A549 (cell line): ENCODE results near the gene MYH11. TPM values are rescaled to one million over a fixed set of nuclear protein-coding genes. Genes with fewer than 3 reads are reported as not detected.

Experiments
- ATAC-seq, 2 experiments: fragments of 200-7000 bp in 1 of 2; fragments of >200 bp in 1 of 2; cut with Nextera tagmentation in 1 of 2; cut with Tn5 transposase in 1 of 2; 3 replicates each; pipeline versions ENCODE4 v1.8.0 to v1.9.1; 2018 to 2020; ENCODE audit warnings: mild to moderate bottlenecking in 1 of 2, moderate library complexity in 1 of 2
- CTCF ChIA-PET: fragments of 300-600 bp; sonication (Branson Sonifier 250); formaldehyde crosslinking; extraction: SDS; loops from one replicate; lab custom pipeline; 2021; ENCODE audit warnings: antibody characterized with exemption, inconsistent platforms; lab: Yijun Ruan, JAX
- POLR2A ChIA-PET: fragments of 350-600 bp; formaldehyde crosslinking; extraction: SDS; loops from one replicate; lab custom pipeline; 2021; ENCODE audit warnings: antibody characterized with exemption, inconsistent platforms; lab: Yijun Ruan, JAX
- DNase-seq, 2 experiments: peaks; one replicate each; pipeline versions ENCODE4 v3.0.0 to v3.0.0-alpha.2; 2011 to 2016; ENCODE audit warnings: low read depth in 1 of 2, low spot score in 1 of 2
- FAIRE-seq: peaks from 2 replicates; lab custom pipeline; 2011; peaks lifted over from hg19 to GRCh38; lab: Jason Lieb, UNC
- H3K27ac ChIP-seq, 2 experiments: fragments of >200 bp; sonication (Bioruptor Twin); formaldehyde crosslinking; 3 replicates each; pipeline ENCODE4 v1.5.1; 2016 to 2017
- H3K4me1 ChIP-seq: fragments of >200 bp; sonication (Bioruptor Twin); formaldehyde crosslinking; 3 replicates; pipeline ENCODE4 v1.6.1; 2016
- H3K4me2 ChIP-seq: fragments of >200 bp; sonication (Bioruptor Twin); formaldehyde crosslinking; 3 replicates; pipeline ENCODE4 v1.6.1; 2016
- H3K4me3 ChIP-seq: fragments of >200 bp; sonication (Bioruptor Twin); formaldehyde crosslinking; 3 replicates; pipeline ENCODE4 v1.5.1; 2016
- H3K9me3 ChIP-seq: fragments of >200 bp; sonication (Bioruptor Twin); formaldehyde crosslinking; 3 replicates; pipeline ENCODE4 v1.6.1; 2016
- CBX2 ChIP-seq: fragments of 200-600 bp; sonication (generic); IDR thresholded peaks from 2 replicates; pipeline ENCODE4 v1.6.1; 2016; ENCODE audit warnings: low read depth, mild to moderate bottlenecking, borderline replicate concordance
- CBX8 ChIP-seq: fragments of 200-600 bp; sonication (generic); IDR thresholded peaks from 2 replicates; pipeline ENCODE4 v1.6.1; 2016
- CEBPB ChIP-seq, 2 experiments: fragments of >200 bp in 1 of 2; sonication (Bioruptor Twin) in 1 of 2; formaldehyde crosslinking in 1 of 2; IDR thresholded peaks; 2 replicates each; pipeline ENCODE4 v1.6.1; 2012 to 2016
- CHD4 ChIP-seq: fragments of 200-600 bp; sonication (generic); IDR thresholded peaks from 2 replicates; pipeline ENCODE4 v1.6.1; 2016; ENCODE audit warnings: antibody characterized with exemption, mild to moderate bottlenecking, borderline replicate concordance
- EHF ChIP-seq: fragments of 250-450 bp; sonication (Bioruptor Pico); IDR thresholded peaks from 2 replicates; pipeline ENCODE4 v1.5.0; 2020; ENCODE audit warnings: mild to moderate bottlenecking
- EHMT2 ChIP-seq: fragments of 200-600 bp; sonication (generic); IDR thresholded peaks from 2 replicates; pipeline ENCODE4 v1.6.1; 2016; ENCODE audit warnings: antibody characterized with exemption, low read depth, mild to moderate bottlenecking, moderate library complexity
- ELK1 ChIP-seq: fragments of 150-350 bp; IDR thresholded peaks from 2 replicates; pipeline ENCODE4 v1.6.1; 2014; ENCODE audit warnings: low read depth, mild to moderate bottlenecking, low read length
- GATA3 ChIP-seq: IDR thresholded peaks from 2 replicates; pipeline ENCODE4 v1.6.1; 2012; ENCODE audit warnings: borderline replicate concordance
- MAFK ChIP-seq: fragments of 450-650 bp; IDR thresholded peaks from 2 replicates; pipeline ENCODE4 v1.6.1; 2014; ENCODE audit not compliant: partially characterized antibody
- MAZ ChIP-seq: fragments of 150-350 bp; IDR thresholded peaks from 2 replicates; pipeline ENCODE4 v1.6.1; 2014; ENCODE audit warnings: antibody characterized with exemption, low read depth, low read length, borderline replicate concordance
- NPAS2 ChIP-seq: fragments of 250-450 bp; sonication (Bioruptor Pico); IDR thresholded peaks from 2 replicates; pipeline ENCODE4 v1.8.0; 2022; ENCODE audit warnings: mild to moderate bottlenecking, moderate library complexity, borderline replicate concordance
- NR3C1 ChIP-seq: fragments of >200 bp; sonication (Bioruptor Twin); formaldehyde crosslinking; IDR thresholded peaks from 3 replicates; pipeline ENCODE4 v1.6.1; 2017
- PHF8 ChIP-seq: fragments of 200-600 bp; sonication (generic); IDR thresholded peaks from 2 replicates; pipeline ENCODE4 v1.6.1; 2016; ENCODE audit warnings: low read depth, mild to moderate bottlenecking, antibody characterized with exemption, moderate library complexity, borderline replicate concordance
- RCOR1 ChIP-seq: fragments of 150-350 bp; IDR thresholded peaks from 2 replicates; pipeline ENCODE4 v1.6.1; 2014; ENCODE audit warnings: antibody characterized with exemption, low read length, low read depth
- RFX5 ChIP-seq: fragments of 450-650 bp; IDR thresholded peaks from 2 replicates; pipeline ENCODE4 v1.7.1; 2014; ENCODE audit warnings: antibody characterized with exemption, mild to moderate bottlenecking, moderate library complexity
- SMC3 ChIP-seq: fragments of >200 bp; sonication (Bioruptor Twin); formaldehyde crosslinking; IDR thresholded peaks from 3 replicates; pipeline ENCODE4 v1.6.1; 2018; ENCODE audit warnings: inconsistent platforms
- SREBF2 ChIP-seq: fragments of 450-650 bp; IDR thresholded peaks from 2 replicates; pipeline ENCODE4 v1.6.1; 2014; ENCODE audit warnings: mild to moderate bottlenecking, moderate library complexity
- USF2 ChIP-seq: fragments of 450-650 bp; IDR thresholded peaks from 2 replicates; pipeline ENCODE4 v1.6.1; 2014; ENCODE audit warnings: antibody characterized with exemption
- ZC3H11A ChIP-seq: fragments of 450-650 bp; IDR thresholded peaks from 2 replicates; pipeline ENCODE4 v1.6.1; 2014; ENCODE audit warnings: antibody characterized with exemption, mild to moderate bottlenecking
- WGBS: methylation state at CpG from one replicate; pipeline ENCODE4 v1.1.6; 2017; ENCODE audit errors: missing lambda C conversion rate; 5-methylcytosine and 5-hydroxymethylcytosine counted together
- polyA plus RNA-seq, 4 experiments: library from polyadenylated mRNA; depleted of rRNA in 3 of 4; stranded (reverse); fragments of >200 nt; fragmentation: RNase III in 1 of 4; extraction: RNeasy Plus Mini Kit Qiagen cat#74134 plus additional on column Dnase treatment in 1 of 4; gene quantifications; 2 replicates in 3 of 4; 3 replicates in 1 of 4; pipeline ENCODE4 v1.2.3, GENCODE V29; 2011 to 2017
- TF ChIP-seq, protein P1 (sequence below): fragments of 250-450 bp; sonication (Bioruptor Pico); IDR thresholded peaks from 2 replicates; pipeline ENCODE4 v1.5.0; 2020; ENCODE audit warnings: low read depth, mild to moderate bottlenecking, moderate library complexity
- TF ChIP-seq, protein P2 (sequence below): fragments of 250-450 bp; sonication (Bioruptor Pico); IDR thresholded peaks from 2 replicates; pipeline ENCODE4 v1.5.0; 2021; ENCODE audit warnings: mild to moderate bottlenecking, moderate library complexity, borderline replicate concordance
- TF ChIP-seq, protein P3 (sequence below): IDR thresholded peaks from 2 replicates; pipeline ENCODE4 v1.6.1; 2012
- TF ChIP-seq, protein P4 (sequence below): fragments of >200 bp; sonication (Bioruptor Twin); formaldehyde crosslinking; IDR thresholded peaks from 2 replicates; pipeline ENCODE4 v1.6.1; 2016
- TF ChIP-seq, protein P5 (sequence below): IDR thresholded peaks from 2 replicates; pipeline ENCODE4 v1.6.1; 2012; ENCODE audit warnings: low read depth, borderline replicate concordance

Gene MYH11
- polyA plus RNA-seq, 2 of the 4 experiments (the other 2 are of a cell fraction) = 0.03 to 0.09 TPM

DNA sequence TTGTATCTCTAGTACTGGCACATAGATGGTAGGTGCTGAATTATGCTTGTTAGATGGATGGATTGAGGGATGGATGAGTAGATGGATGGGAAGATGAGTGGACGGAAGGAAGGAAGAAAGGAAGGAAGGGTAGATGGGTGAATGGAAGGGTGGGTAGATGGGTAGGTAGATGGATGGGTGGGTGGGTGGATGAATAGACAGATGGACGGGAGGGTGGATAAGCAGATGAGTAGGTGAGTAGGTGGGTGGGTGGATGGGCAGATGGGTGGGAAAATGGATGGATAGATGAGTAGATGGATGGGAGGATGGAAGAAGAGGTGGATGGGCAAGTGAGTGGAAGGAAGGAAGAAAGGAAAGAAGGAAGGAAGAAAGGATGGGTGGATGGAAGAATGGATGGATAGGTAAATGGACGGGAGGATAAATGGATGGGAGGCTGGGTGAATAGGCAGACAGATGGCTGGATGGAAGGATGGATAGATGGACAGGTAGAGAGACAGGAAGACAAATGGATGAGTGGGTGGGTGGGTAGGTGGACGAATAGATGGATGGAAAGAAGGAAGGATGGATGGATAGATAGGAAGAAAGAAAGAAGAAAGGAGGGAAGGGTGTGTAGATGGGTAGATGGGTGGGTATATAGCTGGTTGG, 56.9 kb downstream of the MYH11 start:
- Histone ChIP-seq H3K4me2 (no peak overlapping the region), H3K9me3 (peaks cover 13% of the 10 kb centered on the region), H3K4me3 (no peak overlapping the region), H3K4me1 (no peaks in the 10 kb centered on the region), H3K27ac (no peak overlapping the region)
- no peak for FAIRE-seq
- ChIA-PET CTCF (interaction anchor here (0.6 to 1.0 kb wide), 2 partner anchors 13 kb away, joined by 3 read pairs; no protein-coding TSS in a partner anchor), POLR2A (no interaction called here)
- 36% methylated on average over 4 of the region's 4 CpGs for WGBS
- ATAC-seq = no peak
- DNase-seq = no peak
- TF ChIP-seq EHMT2 (no peak), MAZ (no peak), GATA3 (no peak), CBX8 (no peak), USF2 (no peak), CHD4 (no peak), SMC3 (no peak), MAFK (no peak), PHF8 (no peak), RFX5 (no peak), SREBF2 (no peak), ZC3H11A (no peak), NR3C1 (no peak), CBX2 (no peak)
- TF ChIP-seq, protein P1, sequence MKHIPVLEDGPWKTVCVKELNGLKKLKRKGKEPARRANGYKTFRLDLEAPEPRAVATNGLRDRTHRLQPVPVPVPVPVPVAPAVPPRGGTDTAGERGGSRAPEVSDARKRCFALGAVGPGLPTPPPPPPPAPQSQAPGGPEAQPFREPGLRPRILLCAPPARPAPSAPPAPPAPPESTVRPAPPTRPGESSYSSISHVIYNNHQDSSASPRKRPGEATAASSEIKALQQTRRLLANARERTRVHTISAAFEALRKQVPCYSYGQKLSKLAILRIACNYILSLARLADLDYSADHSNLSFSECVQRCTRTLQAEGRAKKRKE (CRISPR knock-in tag) = no peak
- TF ChIP-seq, protein P2, sequence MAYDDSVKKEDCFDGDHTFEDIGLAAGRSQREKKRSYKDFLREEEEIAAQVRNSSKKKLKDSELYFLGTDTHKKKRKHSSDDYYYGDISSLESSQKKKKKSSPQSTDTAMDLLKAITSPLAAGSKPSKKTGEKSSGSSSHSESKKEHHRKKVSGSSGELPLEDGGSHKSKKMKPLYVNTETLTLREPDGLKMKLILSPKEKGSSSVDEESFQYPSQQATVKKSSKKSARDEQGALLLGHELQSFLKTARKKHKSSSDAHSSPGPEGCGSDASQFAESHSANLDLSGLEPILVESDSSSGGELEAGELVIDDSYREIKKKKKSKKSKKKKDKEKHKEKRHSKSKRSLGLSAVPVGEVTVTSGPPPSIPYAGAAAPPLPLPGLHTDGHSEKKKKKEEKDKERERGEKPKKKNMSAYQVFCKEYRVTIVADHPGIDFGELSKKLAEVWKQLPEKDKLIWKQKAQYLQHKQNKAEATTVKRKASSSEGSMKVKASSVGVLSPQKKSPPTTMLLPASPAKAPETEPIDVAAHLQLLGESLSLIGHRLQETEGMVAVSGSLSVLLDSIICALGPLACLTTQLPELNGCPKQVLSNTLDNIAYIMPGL (CRISPR knock-in tag) = no peak
- TF ChIP-seq, protein P3, sequence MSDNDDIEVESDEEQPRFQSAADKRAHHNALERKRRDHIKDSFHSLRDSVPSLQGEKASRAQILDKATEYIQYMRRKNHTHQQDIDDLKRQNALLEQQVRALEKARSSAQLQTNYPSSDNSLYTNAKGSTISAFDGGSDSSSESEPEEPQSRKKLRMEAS = no peak

GRCh38 chr16:15798671-15799070, 58.2 kb downstream of the MYH11 start:
- 43% methylated on average over 5 of the region's 5 CpGs for WGBS
- H3K4me1 ChIP-seq = peaks cover 7% of the 10 kb centered on the region
- POLR2A ChIA-PET = interaction anchor here (0.7 kb wide), 1 partner anchor 1169 kb away, joined by 3 read pairs; no protein-coding TSS in a partner anchor
- no peak overlapping the region for H3K27ac ChIP-seq
- H3K4me2 ChIP-seq = no peak overlapping the region
- H3K4me3 ChIP-seq = no peak overlapping the region
- peaks cover 13% of the 10 kb centered on the region for H3K9me3 ChIP-seq
- TF ChIP-seq, protein P3 = no peak
- no peak for TF ChIP-seq SREBF2
- TF ChIP-seq ELK1 = no peak
- TF ChIP-seq, protein P4, sequence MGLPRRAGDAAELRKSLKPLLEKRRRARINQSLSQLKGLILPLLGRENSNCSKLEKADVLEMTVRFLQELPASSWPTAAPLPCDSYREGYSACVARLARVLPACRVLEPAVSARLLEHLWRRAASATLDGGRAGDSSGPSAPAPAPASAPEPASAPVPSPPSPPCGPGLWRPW = no peak
- TF ChIP-seq NPAS2 (CRISPR knock-in tag) = no peak
- no peak for TF ChIP-seq CEBPB (IDR thresholded peaks at IDR 0.05)
- TF ChIP-seq RCOR1 = no peak
- TF ChIP-seq, protein P5, sequence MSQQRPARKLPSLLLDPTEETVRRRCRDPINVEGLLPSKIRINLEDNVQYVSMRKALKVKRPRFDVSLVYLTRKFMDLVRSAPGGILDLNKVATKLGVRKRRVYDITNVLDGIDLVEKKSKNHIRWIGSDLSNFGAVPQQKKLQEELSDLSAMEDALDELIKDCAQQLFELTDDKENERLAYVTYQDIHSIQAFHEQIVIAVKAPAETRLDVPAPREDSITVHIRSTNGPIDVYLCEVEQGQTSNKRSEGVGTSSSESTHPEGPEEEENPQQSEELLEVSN = no peak
- no peak for TF ChIP-seq EHF (CRISPR knock-in tag)
- no peak for TF ChIP-seq PHF8
- no peak for TF ChIP-seq CHD4
- TF ChIP-seq, all 56 proteins: peak for 0
- CTCF ChIA-PET = interaction anchor here (0.9 to 1.0 kb wide), 2 partner anchors 12 to 42 kb away, joined by 3 to 4 read pairs; no protein-coding TSS in a partner anchor
- ATAC-seq (no peak), FAIRE-seq (no peak), DNase-seq (no peak)
